ENCODE measurements around the gene SIVA1. TPM values are rescaled to one million over a fixed set of nuclear protein-coding genes. Genes with fewer than 3 reads are reported as not detected.

SIVA1 gene
- total RNA-seq, 1 donor from 2014 or later, result 116 TPM

DNA sequence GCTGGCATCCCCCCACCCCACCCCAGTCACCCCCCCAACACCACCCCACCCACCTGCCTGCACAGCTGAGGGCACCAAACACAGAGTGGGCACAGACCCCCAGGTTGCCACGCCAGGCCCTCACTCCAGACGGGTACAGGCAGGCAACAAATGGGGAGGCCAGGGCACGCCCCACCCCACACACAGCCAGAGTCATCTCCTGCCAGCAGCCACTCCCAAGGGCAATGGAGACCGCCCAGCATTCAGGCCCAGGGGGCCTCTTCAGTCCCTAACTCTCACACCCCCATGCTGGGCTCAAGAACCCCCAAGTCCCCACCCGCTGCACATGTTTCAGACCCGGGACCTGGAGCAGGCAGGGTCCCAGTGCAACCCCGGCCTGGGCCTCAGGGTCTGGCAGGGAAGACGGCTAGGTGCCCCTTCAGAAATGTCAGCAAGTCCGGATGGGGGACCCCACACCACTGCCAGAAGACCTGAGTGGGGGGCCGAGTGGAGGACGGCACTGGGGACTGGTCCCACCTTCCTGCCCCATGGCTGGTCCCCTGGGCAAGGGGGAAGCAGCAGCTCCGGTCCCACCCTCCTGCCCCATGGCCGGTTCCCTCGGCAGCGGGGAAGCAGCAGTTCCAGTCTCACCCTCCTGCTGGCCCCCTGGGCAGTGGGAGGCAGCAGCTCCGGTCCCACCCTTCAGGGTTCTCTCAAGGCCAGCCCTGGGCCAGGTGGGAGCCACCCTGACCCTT lies 30.7 kb downstream of the SIVA1 start:
- Mint-ChIP-seq H3K4me3 (ENCODE audit: low read depth) (no peak overlapping the region), H3K27me3 (no peaks in the 10 kb centered on the region), H3K27ac (no peak overlapping the region), H3K36me3 (ENCODE audit: insufficient read depth) (no peaks in the 10 kb centered on the region), H3K9me3 (ENCODE audit: low read depth) (no peaks in the 10 kb centered on the region), H3K4me1 (ENCODE audit: low read depth) (no peaks in the 10 kb centered on the region)
- DNase-seq (ENCODE audit: low spot score, unreplicated experiment), result no peak
- TF ChIP-seq, protein P1, sequence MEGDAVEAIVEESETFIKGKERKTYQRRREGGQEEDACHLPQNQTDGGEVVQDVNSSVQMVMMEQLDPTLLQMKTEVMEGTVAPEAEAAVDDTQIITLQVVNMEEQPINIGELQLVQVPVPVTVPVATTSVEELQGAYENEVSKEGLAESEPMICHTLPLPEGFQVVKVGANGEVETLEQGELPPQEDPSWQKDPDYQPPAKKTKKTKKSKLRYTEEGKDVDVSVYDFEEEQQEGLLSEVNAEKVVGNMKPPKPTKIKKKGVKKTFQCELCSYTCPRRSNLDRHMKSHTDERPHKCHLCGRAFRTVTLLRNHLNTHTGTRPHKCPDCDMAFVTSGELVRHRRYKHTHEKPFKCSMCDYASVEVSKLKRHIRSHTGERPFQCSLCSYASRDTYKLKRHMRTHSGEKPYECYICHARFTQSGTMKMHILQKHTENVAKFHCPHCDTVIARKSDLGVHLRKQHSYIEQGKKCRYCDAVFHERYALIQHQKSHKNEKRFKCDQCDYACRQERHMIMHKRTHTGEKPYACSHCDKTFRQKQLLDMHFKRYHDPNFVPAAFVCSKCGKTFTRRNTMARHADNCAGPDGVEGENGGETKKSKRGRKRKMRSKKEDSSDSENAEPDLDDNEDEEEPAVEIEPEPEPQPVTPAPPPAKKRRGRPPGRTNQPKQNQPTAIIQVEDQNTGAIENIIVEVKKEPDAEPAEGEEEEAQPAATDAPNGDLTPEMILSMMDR (IDR thresholded peaks at IDR 0.05; ENCODE audit: unreplicated experiment), result no peak

DNA sequence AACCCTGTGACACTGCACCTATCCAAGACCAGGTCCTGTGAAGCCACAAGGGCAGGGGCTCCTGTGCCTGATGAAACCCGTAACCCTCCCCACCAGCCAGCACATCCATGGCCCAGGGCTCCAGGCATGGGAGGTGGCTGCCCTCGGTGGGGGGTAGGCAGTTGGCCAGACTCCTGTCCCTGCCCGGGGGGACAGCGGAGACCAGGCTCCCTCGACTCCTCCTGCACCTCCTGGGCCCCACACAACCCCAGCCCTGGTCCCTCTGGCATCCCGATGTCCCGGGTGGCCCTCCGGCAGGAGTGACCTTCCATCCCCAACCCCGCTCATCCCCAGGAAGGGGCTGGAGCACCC lies 31.2 kb downstream of the SIVA1 start:
- no peaks in the 10 kb centered on the region for H3K36me3 Mint-ChIP-seq (ENCODE audit: insufficient read depth)
- H3K27ac Mint-ChIP-seq, result no peak overlapping the region
- no peaks in the 10 kb centered on the region for H3K27me3 Mint-ChIP-seq
- no peak for DNase-seq (ENCODE audit: low spot score, unreplicated experiment)
- H3K9me3 Mint-ChIP-seq (ENCODE audit: low read depth), result no peaks in the 10 kb centered on the region
- H3K4me3 Mint-ChIP-seq (ENCODE audit: low read depth), result no peak overlapping the region
- TF ChIP-seq, protein P1 (IDR thresholded peaks at IDR 0.05; ENCODE audit: unreplicated experiment), result no peak
- H3K4me1 Mint-ChIP-seq (ENCODE audit: low read depth), result no peaks in the 10 kb centered on the region

DNA sequence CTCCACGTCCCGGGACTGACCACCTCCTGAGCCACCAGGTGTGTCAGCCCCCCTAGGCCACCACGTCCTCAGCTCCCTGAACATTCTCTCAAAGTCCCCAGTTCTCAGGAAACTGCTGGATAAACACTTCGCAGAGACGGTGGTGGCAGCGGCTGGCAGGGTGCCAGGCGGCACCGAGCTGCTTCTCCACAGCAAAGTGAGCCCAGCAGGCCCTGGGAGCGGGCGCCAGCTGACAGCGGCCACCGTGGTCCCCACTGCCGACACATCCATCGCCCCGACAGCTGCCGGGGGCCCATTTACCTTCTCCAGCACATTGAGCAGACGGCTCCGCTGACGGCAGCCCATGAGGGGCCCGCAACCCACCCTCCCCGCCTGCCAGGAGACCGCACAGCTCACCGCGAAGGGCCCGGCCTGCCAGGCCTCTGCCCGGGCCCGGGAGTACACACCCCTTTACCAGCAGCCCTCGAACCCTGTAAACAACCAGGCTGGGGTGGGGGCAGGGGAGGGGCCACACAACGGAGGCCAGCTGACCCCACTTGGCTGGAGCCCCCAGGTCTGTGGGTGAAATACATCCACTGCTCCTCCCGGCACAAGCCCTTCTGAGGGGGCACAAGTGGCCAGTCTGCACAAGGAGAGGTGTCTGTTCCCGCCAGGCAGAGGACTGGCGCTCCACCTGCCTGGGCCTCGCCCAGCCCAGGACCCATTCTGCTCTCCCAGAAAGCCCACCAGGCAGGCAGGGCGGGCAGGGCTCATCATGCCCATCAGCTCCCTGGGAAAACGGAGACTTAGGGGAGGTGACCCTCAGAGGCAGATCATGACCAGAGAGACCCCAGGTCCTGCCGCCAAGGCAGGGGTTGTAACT lies 32.1 kb downstream of the SIVA1 start:
- Mint-ChIP-seq H3K27me3 (no peaks in the 10 kb centered on the region), H3K36me3 (ENCODE audit: insufficient read depth) (no peaks in the 10 kb centered on the region), H3K27ac (no peak overlapping the region), H3K9me3 (ENCODE audit: low read depth) (no peaks in the 10 kb centered on the region), H3K4me1 (ENCODE audit: low read depth) (no peaks in the 10 kb centered on the region), H3K4me3 (ENCODE audit: low read depth) (no peak overlapping the region)
- TF ChIP-seq, protein P1 (IDR thresholded peaks at IDR 0.05; ENCODE audit: unreplicated experiment), result no peak
- DNase-seq (ENCODE audit: low spot score, unreplicated experiment), result no peak

DNA sequence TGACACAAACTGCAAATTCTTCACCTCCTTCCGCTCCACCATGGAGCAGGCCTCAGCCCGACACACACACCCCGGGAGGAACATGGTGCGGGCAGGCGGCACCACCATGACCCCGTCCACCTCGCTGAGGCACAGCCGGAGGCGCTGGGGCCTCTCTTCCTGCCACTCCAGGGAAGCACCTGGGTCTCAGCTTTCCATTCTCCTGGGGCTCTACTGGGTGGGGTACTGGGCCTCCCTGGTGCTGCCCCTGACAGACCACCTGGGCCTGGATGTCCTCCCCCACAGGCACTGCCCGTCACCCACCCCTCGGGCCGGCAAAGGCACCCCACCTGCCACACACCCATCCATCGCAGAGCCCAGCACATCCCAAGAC lies 32.7 kb downstream of the SIVA1 start:
- Mint-ChIP-seq H3K4me3 (ENCODE audit: low read depth) (no peak overlapping the region), H3K27me3 (no peaks in the 10 kb centered on the region), H3K9me3 (ENCODE audit: low read depth) (no peaks in the 10 kb centered on the region), H3K27ac (no peak overlapping the region), H3K36me3 (ENCODE audit: insufficient read depth) (no peaks in the 10 kb centered on the region), H3K4me1 (ENCODE audit: low read depth) (no peaks in the 10 kb centered on the region)
- no peak for DNase-seq (ENCODE audit: low spot score, unreplicated experiment)
- TF ChIP-seq, protein P1 (IDR thresholded peaks at IDR 0.05; ENCODE audit: unreplicated experiment), result no peak

DNA sequence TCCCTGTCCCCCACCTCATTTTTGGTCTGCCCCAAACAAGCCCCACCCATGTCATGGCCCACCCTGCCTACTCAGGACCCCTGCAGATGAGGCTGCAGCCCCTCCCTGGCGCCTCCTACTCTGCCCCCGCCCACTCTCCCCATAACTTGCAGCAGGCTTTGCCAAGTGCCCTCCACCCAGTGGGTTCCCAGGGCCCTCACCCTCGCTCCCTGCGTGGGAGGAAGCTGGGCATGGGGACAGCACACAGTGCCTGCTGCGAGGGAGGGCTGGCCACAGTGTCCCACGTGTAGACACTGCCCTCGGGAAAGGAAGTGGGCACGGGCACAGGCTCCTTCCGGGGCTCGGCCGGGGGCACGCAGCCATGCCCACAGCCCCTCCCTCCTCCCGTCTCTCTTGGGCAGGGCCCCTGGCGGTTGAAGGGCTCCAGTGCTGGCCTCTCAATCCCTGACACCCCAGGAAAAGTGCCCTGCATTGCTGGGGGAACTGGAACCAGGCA lies 33.2 kb downstream of the SIVA1 start:
- H3K4me1 Mint-ChIP-seq (ENCODE audit: low read depth), result no peaks in the 10 kb centered on the region
- DNase-seq (ENCODE audit: low spot score, unreplicated experiment), result no peak
- TF ChIP-seq, protein P1 (IDR thresholded peaks at IDR 0.05; ENCODE audit: unreplicated experiment), result no peak
- no peak overlapping the region for H3K4me3 Mint-ChIP-seq (ENCODE audit: low read depth)
- H3K27me3 Mint-ChIP-seq, result no peaks in the 10 kb centered on the region
- no peaks in the 10 kb centered on the region for H3K9me3 Mint-ChIP-seq (ENCODE audit: low read depth)
- no peak overlapping the region for H3K27ac Mint-ChIP-seq
- no peaks in the 10 kb centered on the region for H3K36me3 Mint-ChIP-seq (ENCODE audit: insufficient read depth)

All from progenitor cell of endocrine pancreas (in vitro differentiated cells).